ENCODE results near the gene WFDC11. TPM values are rescaled to one million over a fixed set of nuclear protein-coding genes. Genes with fewer than 3 reads are reported as not detected.

The WFDC11 gene
- total and polyA plus RNA-seq, 2 of the 4 experiments (the other 2 are of a cell fraction) = not detected

- Histone ChIP-seq H3K56ac (ENCODE audit: extremely low read depth, insufficient read depth, low read length) (no peak overlapping the region), H3K23ac (ENCODE audit: low read depth, low read length) (no peak overlapping the region), H3K14ac (replicated peaks; ENCODE audit: low read depth, low read length) (no peak overlapping the region), H2BK15ac (ENCODE audit: low read depth, low read length) (no peak overlapping the region), H3K4ac (ENCODE audit: low read depth, low read length) (no peak overlapping the region), H2AFZ (replicated peaks; ENCODE audit: low read length, poor library complexity) (no peak overlapping the region), H3K4me1 (ENCODE audit: control insufficient read depth, insufficient read depth, low read length) (no peaks in the 10 kb centered on the region), H2BK20ac (ENCODE audit: low read depth, low read length) (no peak overlapping the region), H2AK5ac (ENCODE audit: low read depth, low read length) (no peak overlapping the region), H3K9me3 (ENCODE audit: control insufficient read depth, insufficient read depth, low read length) (no peaks in the 10 kb centered on the region), H3K9ac (ENCODE audit: low read depth, low read length) (no peak overlapping the region), H3K4me2 (ENCODE audit: low read depth, low read length) (no peak overlapping the region), H3K79me1 (ENCODE audit: low read depth in 1 of 2, low read length in 2 of 2) (no peaks in the 10 kb centered on the region), H3K9me1 (ENCODE audit: insufficient read depth, low read length) (no peaks in the 10 kb centered on the region), H2BK5ac (ENCODE audit: low read depth, low read length, poor library complexity, severe bottlenecking) (no peak overlapping the region), H4K20me1 (ENCODE audit: insufficient read depth, low read length) (no peaks in the 10 kb centered on the region), H3K4me3 (ENCODE audit: insufficient read depth, low read depth, low read length) (no peak overlapping the region), H4K91ac (ENCODE audit: insufficient read depth, low read depth, low read length) (no peak overlapping the region), H3K18ac (ENCODE audit: low read depth, low read length) (no peak overlapping the region), H3K27ac (ENCODE audit: insufficient read depth, low read length) (no peak overlapping the region), H3K36me3 (ENCODE audit: control insufficient read depth, insufficient read depth, low read length) (no peaks in the 10 kb centered on the region), H2AK9ac (replicated peaks; ENCODE audit: low read depth, low read length, poor library complexity) (no peak overlapping the region), H4K8ac (ENCODE audit: low read depth in 2 of 2, low read length in 2 of 2) (no peak overlapping the region), H3K27me3 (ENCODE audit: control insufficient read depth, insufficient read depth, low read length) (no peaks in the 10 kb centered on the region), H2BK120ac (ENCODE audit: low read depth, low read length) (no peak overlapping the region), H4K5ac (ENCODE audit: low read depth, low read length) (no peak overlapping the region)
- WGBS, 2 experiments (ENCODE audit: extremely low coverage in 2 of 2, insufficient read length in 1 of 2) = 73% methylated on average over 3 of the region's 6 CpGs; no CpG with 5 or more reads in 1 of the 2 experiments
- TF ChIP-seq RAD21 (IDR thresholded peaks at IDR 0.05; ENCODE audit: low read length) = no peak
- intact Hi-C loops (cut with micrococcal nuclease) (no loop called here), in situ Hi-C loops (cut with MboI; ENCODE audit: low sequenced_read_pairs) (no loop called here), dilution Hi-C loops (cut with HindIII; ENCODE audit: low sequenced_read_pairs, unreplicated experiment) (no loop called here)
- ChIA-PET CTCF (no interaction called here), POLR2A (ENCODE audit: unreplicated experiment) (no interaction called here)
- no TSS peak for BruUV-seq (replicated peaks)
- ATAC-seq (ENCODE audit: low read depth) (no peak), DNase-seq (no peak)
These were observed 20.7 kb downstream of the WFDC11 start for GRCh38 chr20:45649312-45649863.
